GM20000 (cell line): ENCODE data around the gene EOMES.

Experiments used
- DNase-seq: peaks from one replicate; pipeline ENCODE4 v3.0.0; 2012; ENCODE audit warnings: low spot score
- CTCF ChIP-seq: IDR thresholded peaks from 2 replicates; pipeline ENCODE4 v1.5.1; 2012; ENCODE audit warnings: mild to moderate bottlenecking, control low read depth; ENCODE audit errors: extremely low read depth, missing control alignments

Gene EOMES

GRCh38 chr3:27667751-27668150, 54.4 kb downstream of the EOMES start:
- no peak for TF ChIP-seq CTCF
- DNase-seq: no peak

- no peak for DNase-seq
- no peak for TF ChIP-seq CTCF
Observed at GRCh38 chr3:27666708-27667107, 55.4 kb downstream of the EOMES start.

- no peak for DNase-seq
- no peak for TF ChIP-seq CTCF
Observed at GRCh38 chr3:27666272-27666671, 55.9 kb downstream of the EOMES start.
